PC-3 (cell line): ENCODE results near the gene DOK3.

ENCODE experiments used
- EZH2 ChIP-seq: fragments of 300-600 bp; sonication (generic); IDR thresholded peaks from one replicate; pipeline ENCODE4 v1.6.1; 2017; ENCODE audit warnings: antibody characterized with exemption, mild to moderate bottlenecking, low read length; ENCODE audit not compliant: unreplicated experiment
- TF ChIP-seq, protein P1 (sequence below): fragments of 300-600 bp; sonication (generic); conservative IDR thresholded peaks from 2 replicates; pipeline ENCODE4 v1.5.1; 2017; ENCODE audit warnings: antibody characterized with exemption, low read depth, mild to moderate bottlenecking, low read length

DNA sequence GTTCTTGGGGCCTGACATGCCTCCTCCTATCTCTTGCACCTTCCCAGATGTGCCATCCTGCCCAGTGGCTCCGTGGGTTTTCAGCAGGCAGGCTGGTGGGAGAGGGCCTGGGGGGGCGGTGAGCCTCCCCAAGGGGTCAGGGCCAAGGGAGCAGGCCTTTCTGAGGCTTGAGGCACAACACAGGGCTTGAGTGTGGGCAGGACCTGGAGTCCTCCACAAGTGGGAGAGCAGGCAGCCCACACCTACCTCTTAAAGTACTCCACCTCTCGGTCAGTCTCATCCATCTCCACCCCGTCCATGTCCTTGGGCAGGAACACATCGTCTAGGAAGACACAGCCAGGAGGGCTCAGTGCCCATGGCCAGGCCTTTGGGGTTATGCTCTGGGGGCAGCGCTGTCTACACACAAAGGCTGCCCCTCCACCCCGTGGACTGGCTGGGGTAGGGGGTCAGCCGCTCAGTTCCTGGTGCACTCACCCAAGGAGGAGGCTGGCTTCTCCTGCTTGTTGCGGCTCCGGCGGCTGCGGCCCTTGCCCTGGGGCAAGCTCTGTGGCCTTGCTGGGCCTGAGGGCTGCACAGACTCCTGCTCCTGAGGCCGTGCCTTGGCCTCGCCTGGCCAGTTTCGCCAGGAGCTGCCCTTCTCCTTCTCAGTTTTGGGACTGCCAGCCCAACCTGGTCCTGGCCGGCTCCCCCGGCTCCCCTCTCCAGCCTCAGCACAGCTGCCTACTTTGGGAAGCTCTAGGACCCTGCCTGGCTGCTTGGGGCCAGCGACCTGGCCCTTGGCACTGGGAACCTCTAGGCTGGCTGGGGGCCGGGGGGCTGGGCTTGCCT, 14.3 kb upstream of the DOK3 start:
- TF ChIP-seq, protein P1, sequence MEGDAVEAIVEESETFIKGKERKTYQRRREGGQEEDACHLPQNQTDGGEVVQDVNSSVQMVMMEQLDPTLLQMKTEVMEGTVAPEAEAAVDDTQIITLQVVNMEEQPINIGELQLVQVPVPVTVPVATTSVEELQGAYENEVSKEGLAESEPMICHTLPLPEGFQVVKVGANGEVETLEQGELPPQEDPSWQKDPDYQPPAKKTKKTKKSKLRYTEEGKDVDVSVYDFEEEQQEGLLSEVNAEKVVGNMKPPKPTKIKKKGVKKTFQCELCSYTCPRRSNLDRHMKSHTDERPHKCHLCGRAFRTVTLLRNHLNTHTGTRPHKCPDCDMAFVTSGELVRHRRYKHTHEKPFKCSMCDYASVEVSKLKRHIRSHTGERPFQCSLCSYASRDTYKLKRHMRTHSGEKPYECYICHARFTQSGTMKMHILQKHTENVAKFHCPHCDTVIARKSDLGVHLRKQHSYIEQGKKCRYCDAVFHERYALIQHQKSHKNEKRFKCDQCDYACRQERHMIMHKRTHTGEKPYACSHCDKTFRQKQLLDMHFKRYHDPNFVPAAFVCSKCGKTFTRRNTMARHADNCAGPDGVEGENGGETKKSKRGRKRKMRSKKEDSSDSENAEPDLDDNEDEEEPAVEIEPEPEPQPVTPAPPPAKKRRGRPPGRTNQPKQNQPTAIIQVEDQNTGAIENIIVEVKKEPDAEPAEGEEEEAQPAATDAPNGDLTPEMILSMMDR: no peak
- no peak for TF ChIP-seq EZH2
